Measurements from ENCODE around the gene KCNIP1. TPM values are rescaled to one million over a fixed set of nuclear protein-coding genes. Genes with fewer than 3 reads are reported as not detected.

KCNIP1 gene
- total and polyA plus RNA-seq, 2 experiments from 2014 or later, result 0.43 to 0.80 TPM

DNA sequence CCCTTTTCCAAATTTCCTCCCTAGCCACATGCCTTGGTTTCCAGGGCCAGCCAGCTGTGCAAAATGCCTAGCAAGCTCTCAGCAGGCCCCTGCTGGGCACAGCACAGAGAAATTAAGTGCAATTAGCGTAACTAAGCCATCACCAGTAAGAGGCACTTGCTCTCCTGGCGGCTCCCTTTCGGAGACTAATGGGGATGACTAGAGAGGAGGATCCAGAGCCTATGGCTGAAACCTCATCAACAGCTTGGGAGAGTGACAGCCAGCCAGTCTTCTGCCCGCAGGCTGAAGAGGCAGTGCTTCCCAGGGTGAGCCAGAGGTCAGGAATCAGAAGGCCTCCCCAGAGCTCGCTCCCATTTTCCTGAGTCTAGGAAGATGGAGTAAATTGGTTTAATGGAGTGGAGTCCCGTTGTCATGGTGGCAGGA lies 108.4 kb downstream of the KCNIP1 start:
- H3K36me3 ChIP-seq (replicated peaks; ENCODE audit: insufficient read depth, low read depth), result no peaks in the 10 kb centered on the region
- no peaks in the 10 kb centered on the region for H3K4me1 ChIP-seq (ENCODE audit: insufficient read depth)
- peaks cover 8% of the 10 kb centered on the region for H3K27me3 ChIP-seq
- no peak overlapping the region for H3K4me3 ChIP-seq
- H3K9me3 ChIP-seq (ENCODE audit: low read depth), result no peaks in the 10 kb centered on the region
- 57% methylated on average over 6 of the region's 6 CpGs for WGBS (ENCODE audit: low lambda C conversion rate, missing lambda C conversion rate)
- no peaks in the 10 kb centered on the region for H4K20me1 ChIP-seq (ENCODE audit: insufficient read depth, poor library complexity, severe bottlenecking)
- no peak overlapping the region for H3K27ac ChIP-seq
- H3K79me2 ChIP-seq, result no peaks in the 10 kb centered on the region
- H3K4me2 ChIP-seq, result no peak overlapping the region
- TF ChIP-seq EZH2phosphoT487 (IDR thresholded peaks at IDR 0.05; ENCODE audit: low read depth, severe bottlenecking, unreplicated experiment), result no peak
- TF ChIP-seq, protein P1, sequence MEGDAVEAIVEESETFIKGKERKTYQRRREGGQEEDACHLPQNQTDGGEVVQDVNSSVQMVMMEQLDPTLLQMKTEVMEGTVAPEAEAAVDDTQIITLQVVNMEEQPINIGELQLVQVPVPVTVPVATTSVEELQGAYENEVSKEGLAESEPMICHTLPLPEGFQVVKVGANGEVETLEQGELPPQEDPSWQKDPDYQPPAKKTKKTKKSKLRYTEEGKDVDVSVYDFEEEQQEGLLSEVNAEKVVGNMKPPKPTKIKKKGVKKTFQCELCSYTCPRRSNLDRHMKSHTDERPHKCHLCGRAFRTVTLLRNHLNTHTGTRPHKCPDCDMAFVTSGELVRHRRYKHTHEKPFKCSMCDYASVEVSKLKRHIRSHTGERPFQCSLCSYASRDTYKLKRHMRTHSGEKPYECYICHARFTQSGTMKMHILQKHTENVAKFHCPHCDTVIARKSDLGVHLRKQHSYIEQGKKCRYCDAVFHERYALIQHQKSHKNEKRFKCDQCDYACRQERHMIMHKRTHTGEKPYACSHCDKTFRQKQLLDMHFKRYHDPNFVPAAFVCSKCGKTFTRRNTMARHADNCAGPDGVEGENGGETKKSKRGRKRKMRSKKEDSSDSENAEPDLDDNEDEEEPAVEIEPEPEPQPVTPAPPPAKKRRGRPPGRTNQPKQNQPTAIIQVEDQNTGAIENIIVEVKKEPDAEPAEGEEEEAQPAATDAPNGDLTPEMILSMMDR (IDR thresholded peaks at IDR 0.05; ENCODE audit: poor library complexity), result no peak
- no peak for TF ChIP-seq EZH2 (IDR thresholded peaks at IDR 0.05; ENCODE audit: borderline replicate concordance)
- H3K9me2 ChIP-seq (replicated peaks; ENCODE audit: insufficient read depth), result no peaks in the 10 kb centered on the region
- no peak for DNase-seq (ENCODE audit: low spot score)
- H2AFZ ChIP-seq, result no peak overlapping the region

DNA sequence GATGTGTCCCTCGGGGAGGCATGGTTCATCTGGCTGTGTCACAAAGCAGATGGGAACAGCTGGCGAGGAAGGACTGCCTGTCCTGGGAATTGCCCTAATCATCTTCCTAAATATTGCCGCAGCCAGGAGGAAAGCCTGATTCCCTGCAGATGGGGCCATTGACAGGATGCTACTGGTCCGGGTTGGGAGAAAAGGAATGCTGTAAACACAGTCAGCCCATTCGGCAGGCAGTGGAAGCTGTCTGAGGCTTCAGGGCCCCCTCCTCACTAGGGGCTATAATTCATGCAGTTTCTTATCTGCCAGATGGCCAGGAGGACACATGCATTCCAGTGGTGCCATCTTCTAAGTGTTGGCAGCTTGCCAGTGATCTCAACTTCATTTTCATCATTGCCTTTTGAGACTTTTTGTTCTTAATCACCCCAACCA lies 110.3 kb downstream of the KCNIP1 start:
- no peaks in the 10 kb centered on the region for H3K79me2 ChIP-seq
- no peaks in the 10 kb centered on the region for H3K9me3 ChIP-seq (ENCODE audit: low read depth)
- WGBS (ENCODE audit: low lambda C conversion rate, missing lambda C conversion rate), result 42% methylated on average over 5 of the region's 5 CpGs
- H3K4me2 ChIP-seq, result no peak overlapping the region
- no peaks in the 10 kb centered on the region for H4K20me1 ChIP-seq (ENCODE audit: insufficient read depth, poor library complexity, severe bottlenecking)
- H3K27ac ChIP-seq, result no peak overlapping the region
- H2AFZ ChIP-seq, result no peak overlapping the region
- no peak for TF ChIP-seq EZH2 (IDR thresholded peaks at IDR 0.05; ENCODE audit: borderline replicate concordance)
- TF ChIP-seq, protein P1 (IDR thresholded peaks at IDR 0.05; ENCODE audit: poor library complexity), result no peak
- TF ChIP-seq EZH2phosphoT487 (IDR thresholded peaks at IDR 0.05; ENCODE audit: low read depth, severe bottlenecking, unreplicated experiment), result no peak
- H3K4me1 ChIP-seq (ENCODE audit: insufficient read depth), result no peaks in the 10 kb centered on the region
- H3K36me3 ChIP-seq (replicated peaks; ENCODE audit: insufficient read depth, low read depth), result no peaks in the 10 kb centered on the region
- DNase-seq (ENCODE audit: low spot score), result no peak
- H3K9me2 ChIP-seq (replicated peaks; ENCODE audit: insufficient read depth), result no peaks in the 10 kb centered on the region
- H3K27me3 ChIP-seq, result peaks cover 8% of the 10 kb centered on the region
- no peak overlapping the region for H3K4me3 ChIP-seq

DNA sequence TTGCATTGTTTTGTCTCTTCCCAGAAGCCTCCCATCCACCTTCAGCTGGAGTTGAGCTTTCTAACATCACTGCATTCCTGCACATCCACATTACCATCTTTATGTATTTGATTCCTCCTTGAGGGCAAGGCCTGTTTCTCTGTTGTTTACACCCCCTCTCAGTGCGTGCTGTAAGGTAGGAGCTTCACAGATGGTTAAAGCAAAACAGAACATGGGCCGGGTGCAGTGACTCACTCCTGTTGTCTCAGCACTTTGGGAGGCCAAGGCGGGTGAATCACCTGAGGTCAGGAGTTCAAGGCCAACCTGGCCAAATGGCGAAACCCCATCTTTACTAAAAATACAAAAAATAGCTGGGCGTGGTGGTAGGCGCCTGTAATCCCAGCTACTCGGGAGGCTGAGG lies 110.9 kb downstream of the KCNIP1 start:
- H3K9me2 ChIP-seq (replicated peaks; ENCODE audit: insufficient read depth), result no peaks in the 10 kb centered on the region
- no peak overlapping the region for H3K27ac ChIP-seq
- no peak overlapping the region for H2AFZ ChIP-seq
- no peaks in the 10 kb centered on the region for H4K20me1 ChIP-seq (ENCODE audit: insufficient read depth, poor library complexity, severe bottlenecking)
- no peaks in the 10 kb centered on the region for H3K9me3 ChIP-seq (ENCODE audit: low read depth)
- peak; percentile 28 for DNase-seq (ENCODE audit: low spot score)
- no peaks in the 10 kb centered on the region for H3K36me3 ChIP-seq (replicated peaks; ENCODE audit: insufficient read depth, low read depth)
- H3K4me2 ChIP-seq, result no peak overlapping the region
- WGBS (ENCODE audit: low lambda C conversion rate, missing lambda C conversion rate), result 63% methylated on average over 7 of the region's 7 CpGs
- no peaks in the 10 kb centered on the region for H3K79me2 ChIP-seq
- H3K4me1 ChIP-seq (ENCODE audit: insufficient read depth), result no peaks in the 10 kb centered on the region
- H3K27me3 ChIP-seq, result peaks cover 10% of the 10 kb centered on the region
- no peak overlapping the region for H3K4me3 ChIP-seq
- TF ChIP-seq EZH2 (IDR thresholded peaks at IDR 0.05; ENCODE audit: borderline replicate concordance) (no peak), EZH2phosphoT487 (IDR thresholded peaks at IDR 0.05; ENCODE audit: low read depth, severe bottlenecking, unreplicated experiment) (no peak)
- TF ChIP-seq, protein P1 (IDR thresholded peaks at IDR 0.05; ENCODE audit: poor library complexity), result no peak

Measured in hepatocyte (in vitro differentiated cells).